ENCODE measurements around the gene C9orf85. TPM values are rescaled to one million over a fixed set of nuclear protein-coding genes. Genes with fewer than 3 reads are reported as not detected.

Gene C9orf85
- total and polyA plus RNA-seq, 7 donors = 8.8 to 40.0 (median 13.3) TPM

DNA sequence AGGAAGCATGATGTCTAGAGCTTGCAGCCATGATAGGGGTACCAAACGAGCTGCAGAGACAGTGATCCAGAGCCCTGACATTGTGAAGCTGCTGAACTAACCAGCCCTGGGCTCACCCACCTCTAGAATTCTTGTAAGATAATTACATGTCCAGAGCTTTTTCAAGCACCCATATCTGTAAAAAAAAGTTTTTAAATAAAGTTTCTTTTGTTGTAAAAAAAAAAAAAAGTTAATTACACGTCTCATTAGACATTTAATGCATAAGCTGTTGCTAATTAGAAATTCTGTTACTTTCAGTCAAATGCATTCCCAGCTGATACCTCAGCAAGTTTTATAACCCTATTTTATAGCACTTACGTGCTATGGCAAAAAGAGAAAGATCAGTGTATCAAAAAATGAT is 65.6 kb downstream of the C9orf85 start:
- Histone ChIP-seq H3K4me1 (peaks cover 0 to 8% (median 4%) of the 10 kb centered on the region in 4 donors), H3K27me3 (no peaks in the 10 kb centered on the region), H3K4me3 (no peak overlapping the region), H3K27ac (no peak overlapping the region), H3K9me3 (no peaks in the 10 kb centered on the region), H3K36me3 (peaks cover 0 to 20% (median 0%) of the 10 kb centered on the region in 4 donors)
- no peak for DNase-seq
- TF ChIP-seq, protein P1, sequence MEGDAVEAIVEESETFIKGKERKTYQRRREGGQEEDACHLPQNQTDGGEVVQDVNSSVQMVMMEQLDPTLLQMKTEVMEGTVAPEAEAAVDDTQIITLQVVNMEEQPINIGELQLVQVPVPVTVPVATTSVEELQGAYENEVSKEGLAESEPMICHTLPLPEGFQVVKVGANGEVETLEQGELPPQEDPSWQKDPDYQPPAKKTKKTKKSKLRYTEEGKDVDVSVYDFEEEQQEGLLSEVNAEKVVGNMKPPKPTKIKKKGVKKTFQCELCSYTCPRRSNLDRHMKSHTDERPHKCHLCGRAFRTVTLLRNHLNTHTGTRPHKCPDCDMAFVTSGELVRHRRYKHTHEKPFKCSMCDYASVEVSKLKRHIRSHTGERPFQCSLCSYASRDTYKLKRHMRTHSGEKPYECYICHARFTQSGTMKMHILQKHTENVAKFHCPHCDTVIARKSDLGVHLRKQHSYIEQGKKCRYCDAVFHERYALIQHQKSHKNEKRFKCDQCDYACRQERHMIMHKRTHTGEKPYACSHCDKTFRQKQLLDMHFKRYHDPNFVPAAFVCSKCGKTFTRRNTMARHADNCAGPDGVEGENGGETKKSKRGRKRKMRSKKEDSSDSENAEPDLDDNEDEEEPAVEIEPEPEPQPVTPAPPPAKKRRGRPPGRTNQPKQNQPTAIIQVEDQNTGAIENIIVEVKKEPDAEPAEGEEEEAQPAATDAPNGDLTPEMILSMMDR (IDR thresholded peaks at IDR 0.05) = no peak
- TF ChIP-seq POLR2AphosphoS5 (IDR thresholded peaks at IDR 0.05) = no peak
- no peak for TF ChIP-seq EP300 (IDR thresholded peaks at IDR 0.05)
- TF ChIP-seq POLR2A (IDR thresholded peaks at IDR 0.05) = no peak
- intact Hi-C loops (cut with DNase I) = no loop called here
- 35 to 67% methylated on average over 3 of the region's 3 CpGs for WGBS, 2 donors

DNA sequence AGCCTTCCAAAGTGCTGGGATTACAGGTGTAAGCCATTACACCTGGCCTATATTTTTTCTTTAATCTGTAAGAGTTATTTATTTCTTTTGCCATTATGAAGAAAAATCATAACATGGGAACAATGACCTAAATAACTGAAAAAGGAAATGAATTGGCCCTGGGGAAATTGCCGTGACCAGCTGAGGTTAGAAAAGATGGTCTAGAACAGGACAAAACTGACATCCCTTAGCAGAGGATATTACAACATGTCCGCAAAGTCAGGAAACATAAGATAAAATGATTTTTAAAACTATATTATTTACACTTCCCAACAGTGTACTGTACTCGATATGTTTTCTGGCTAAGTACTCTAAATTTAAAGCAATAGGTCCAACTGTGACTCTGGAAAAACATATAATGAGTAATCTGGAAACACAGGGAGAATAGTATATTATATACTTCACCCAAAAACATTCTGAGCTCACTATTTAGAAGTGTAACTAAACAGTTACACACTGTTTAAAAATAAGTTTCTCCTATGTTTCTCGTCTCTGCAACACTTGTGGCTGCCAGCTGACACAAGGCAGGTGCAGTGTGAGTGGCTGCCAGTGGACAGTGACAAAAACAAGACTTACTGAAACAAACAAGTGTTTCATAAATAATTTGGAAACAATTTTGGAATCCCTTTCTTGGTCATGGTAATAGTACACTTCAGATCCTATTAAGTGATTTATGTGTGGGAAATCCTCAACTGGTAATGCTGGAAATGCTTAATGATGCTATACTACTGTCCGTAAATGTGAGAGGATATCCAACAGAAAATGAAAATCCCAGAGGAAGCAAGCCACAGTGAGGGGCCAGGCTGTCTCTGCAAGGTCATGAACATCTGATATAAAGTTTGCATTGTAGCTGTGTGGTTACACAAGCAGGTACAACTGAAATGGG is 69.1 kb downstream of the C9orf85 start:
- Histone ChIP-seq H3K4me3 (no peak overlapping the region), H3K9me3 (no peaks in the 10 kb centered on the region), H3K27me3 (no peaks in the 10 kb centered on the region), H3K27ac (no peak overlapping the region), H3K36me3 (no peaks in the 10 kb centered on the region), H3K4me1 (peaks cover 0 to 8% (median 4%) of the 10 kb centered on the region in 4 donors)
- WGBS, 2 donors = 52 to 66% methylated on average over 5 of the region's 5 CpGs
- DNase-seq = no peak
- intact Hi-C loops (cut with DNase I) = no loop called here
- TF ChIP-seq POLR2A (IDR thresholded peaks at IDR 0.05) (no peak), EP300 (IDR thresholded peaks at IDR 0.05) (no peak), POLR2AphosphoS5 (IDR thresholded peaks at IDR 0.05) (peak in 2 of 4 donors; percentile 17 to 47)

DNA sequence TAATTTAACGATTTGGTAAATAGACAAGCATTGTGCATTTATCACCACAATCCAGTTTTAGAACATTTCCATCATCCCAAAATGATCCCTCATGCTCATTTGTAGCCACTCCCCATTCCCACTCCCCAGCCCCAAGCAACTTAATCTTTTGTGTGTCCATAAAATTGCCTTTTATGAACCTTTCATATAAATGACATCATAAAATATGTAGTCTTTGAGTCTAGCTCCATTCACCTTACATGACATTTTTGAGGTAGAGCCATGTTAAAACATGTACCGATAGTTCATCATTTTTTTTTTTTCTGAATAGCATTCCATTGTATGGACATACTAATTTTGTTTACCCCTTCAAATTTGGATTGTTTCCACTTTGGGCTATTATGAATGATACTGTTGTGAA is 70.5 kb downstream of the C9orf85 start:
- H3K4me1 ChIP-seq = peaks cover 0 to 8% (median 4%) of the 10 kb centered on the region in 4 donors
- no peak overlapping the region for H3K27ac ChIP-seq
- WGBS, 2 donors = 29 to 57% methylated on average over 2 of the region's 2 CpGs
- no peaks in the 10 kb centered on the region for H3K27me3 ChIP-seq
- intact Hi-C loops (cut with DNase I) = no loop called here
- TF ChIP-seq, protein P1 (IDR thresholded peaks at IDR 0.05) = no peak
- TF ChIP-seq EP300 (IDR thresholded peaks at IDR 0.05) (no peak), POLR2AphosphoS5 (IDR thresholded peaks at IDR 0.05) (no peak), POLR2A (IDR thresholded peaks at IDR 0.05) (no peak)
- H3K4me3 ChIP-seq = no peak overlapping the region
- no peaks in the 10 kb centered on the region for H3K36me3 ChIP-seq
- no peaks in the 10 kb centered on the region for H3K9me3 ChIP-seq
- DNase-seq = no peak

DNA sequence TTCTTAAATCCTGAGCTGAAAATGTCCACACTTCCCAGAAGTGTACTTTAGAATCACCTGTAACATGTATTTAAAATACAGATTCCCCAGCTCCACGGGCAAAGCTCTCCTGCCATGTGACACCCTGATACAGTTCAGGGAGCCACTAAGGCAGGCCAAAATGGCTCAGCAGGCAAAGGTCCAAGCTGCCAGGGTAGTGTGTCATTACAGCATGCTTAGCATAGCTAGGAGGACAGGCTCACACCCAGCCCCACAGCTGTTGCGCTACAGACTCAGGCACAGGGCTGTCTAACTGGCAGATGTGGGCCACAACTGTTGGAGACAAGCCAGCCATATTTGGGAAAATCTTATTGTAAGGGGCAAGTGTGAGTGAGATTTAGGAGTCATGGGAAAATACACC is 73.0 kb downstream of the C9orf85 start:
- H3K9me3 ChIP-seq = no peaks in the 10 kb centered on the region
- peaks cover 0 to 8% (median 4%) of the 10 kb centered on the region in 4 donors for H3K4me1 ChIP-seq
- no peaks in the 10 kb centered on the region for H3K36me3 ChIP-seq
- no peak for DNase-seq
- TF ChIP-seq POLR2AphosphoS5 (IDR thresholded peaks at IDR 0.05) (no peak), EP300 (IDR thresholded peaks at IDR 0.05) (no peak), POLR2A (IDR thresholded peaks at IDR 0.05) (no peak)
- TF ChIP-seq, protein P1 (IDR thresholded peaks at IDR 0.05) = no peak
- no peaks in the 10 kb centered on the region for H3K27me3 ChIP-seq
- intact Hi-C loops (cut with DNase I) = no loop called here
- H3K4me3 ChIP-seq = no peak overlapping the region
- no peak overlapping the region for H3K27ac ChIP-seq
- 66 to 78% methylated on average over 2 of the region's 2 CpGs for WGBS, 2 donors

DNA sequence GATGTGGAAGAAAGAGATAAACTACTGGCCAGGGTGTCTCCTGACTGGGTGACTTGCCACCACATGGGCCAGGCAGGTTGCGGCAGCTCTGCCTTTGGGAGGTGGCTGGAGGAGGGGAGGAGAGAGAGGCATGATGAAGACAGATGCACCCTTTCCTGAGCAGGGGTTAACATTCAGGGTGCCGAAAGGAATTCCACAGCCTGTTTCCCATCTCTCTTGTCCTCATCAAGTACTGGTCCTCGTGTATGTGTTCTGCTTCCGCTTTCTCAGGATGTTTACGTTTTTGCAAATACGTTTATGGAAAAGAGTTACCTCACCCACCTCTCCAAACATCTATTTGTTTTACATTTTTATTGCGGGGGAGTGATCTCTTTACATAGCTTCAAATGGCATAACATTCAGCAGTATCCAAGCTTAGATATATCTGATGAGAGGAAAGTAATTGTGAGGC is 73.4 kb downstream of the C9orf85 start:
- TF ChIP-seq POLR2AphosphoS5 (IDR thresholded peaks at IDR 0.05) (no peak), EP300 (IDR thresholded peaks at IDR 0.05) (no peak), POLR2A (IDR thresholded peaks at IDR 0.05) (no peak)
- TF ChIP-seq, protein P1 (IDR thresholded peaks at IDR 0.05) = no peak
- H3K4me1 ChIP-seq = peaks cover 0 to 8% (median 4%) of the 10 kb centered on the region in 4 donors
- H3K27me3 ChIP-seq = no peaks in the 10 kb centered on the region
- no peaks in the 10 kb centered on the region for H3K36me3 ChIP-seq
- no peaks in the 10 kb centered on the region for H3K9me3 ChIP-seq
- no peak for DNase-seq
- intact Hi-C loops (cut with DNase I) = no loop called here
- no peak overlapping the region for H3K27ac ChIP-seq
- 25 to 68% methylated on average over 7 of the region's 7 CpGs for WGBS, 2 donors
- no peak overlapping the region for H3K4me3 ChIP-seq
